KG1 (cell line): ENCODE data around the gene CPNE6.
A peak's percentile ranks its signal among the peaks of the same experiment; 100 is the strongest.
"Not testable (repeated sequence)": the region's sequence is repeated elsewhere in the genome, so short reads cannot be mapped to it uniquely, and the experiment has no call there.

Experiments used
- DNase-seq: peaks from one replicate; lab custom pipeline; 2025; lab: John Stamatoyannopoulos, UW

The CPNE6 gene

DNA sequence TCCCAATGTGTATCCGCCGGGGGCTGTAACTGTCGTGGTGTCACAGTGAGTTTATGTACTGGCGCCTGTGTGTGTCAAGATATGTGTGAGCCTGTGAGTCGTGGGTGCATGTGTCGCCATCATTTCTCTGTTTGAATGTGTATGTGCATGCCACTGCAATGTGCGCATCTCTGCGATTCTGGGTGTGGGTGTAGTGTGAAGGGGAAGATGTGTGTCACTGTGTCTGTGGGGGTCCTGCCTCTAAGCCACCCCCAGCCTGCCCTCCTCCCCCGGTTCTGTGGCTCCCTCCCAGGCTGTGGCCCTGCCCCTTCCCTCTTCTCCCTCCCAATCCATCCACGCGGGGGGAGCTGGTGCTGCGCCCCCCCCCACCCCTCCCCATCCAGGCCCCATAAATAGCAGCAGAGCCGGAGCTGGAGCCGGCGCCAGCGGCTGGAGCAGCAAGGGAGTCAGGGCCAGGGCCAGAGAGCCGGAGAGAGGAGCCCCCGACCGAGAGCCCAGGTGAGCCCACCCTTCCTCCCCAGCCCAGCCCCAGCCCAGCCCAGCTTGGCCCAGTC lies at the start of gene CPNE6:
CPNE6 (plus strand) TSS at position 419 of the 554 bp plus-strand sequence. CDS start 1,375 bp downstream, outside the sequence.
- DNase-seq, result no peak

DNA sequence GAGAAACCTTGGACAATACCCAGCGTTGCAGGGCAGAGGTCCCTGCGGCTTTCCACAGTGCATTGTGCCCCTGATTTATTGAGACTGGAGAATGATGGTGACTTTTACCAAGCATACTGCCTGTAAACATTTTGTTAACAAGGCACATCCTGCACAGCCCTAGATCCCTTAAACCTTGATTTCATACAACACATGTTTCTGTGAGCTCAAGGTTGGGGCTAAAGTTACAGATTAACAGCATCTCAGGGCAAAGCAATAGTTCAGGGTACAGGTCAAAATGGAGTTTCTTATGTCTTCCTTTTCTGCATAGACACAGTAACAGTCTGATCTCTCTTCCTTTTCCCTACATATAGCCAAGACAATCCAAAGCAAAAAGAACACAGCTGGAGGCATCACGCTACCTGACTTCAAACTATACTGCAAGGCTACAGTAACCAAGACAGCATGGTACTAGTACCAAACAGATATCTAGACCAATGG lies 46.4 kb upstream of the CPNE6 start:
- DNase-seq, result not testable (repeated sequence)

DNA sequence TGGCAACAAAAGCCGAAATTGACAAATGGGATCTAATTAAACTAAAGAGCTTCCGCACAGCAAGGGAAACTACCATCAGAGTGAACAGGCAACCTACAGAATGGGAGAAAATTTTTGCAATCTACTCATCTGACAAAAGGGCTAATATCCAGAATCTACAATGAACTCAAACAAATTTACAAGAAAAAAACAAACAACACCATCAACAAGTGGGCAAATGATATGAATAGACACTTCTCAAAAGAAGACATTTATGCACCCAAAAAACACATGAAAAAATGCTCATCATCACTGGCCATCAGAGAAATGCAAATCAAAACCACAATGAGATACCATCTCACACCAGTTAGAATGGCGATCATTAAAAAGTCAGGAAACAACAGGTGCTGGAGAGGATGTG lies 41.7 kb upstream of the CPNE6 start:
- not testable (repeated sequence) for DNase-seq

DNA sequence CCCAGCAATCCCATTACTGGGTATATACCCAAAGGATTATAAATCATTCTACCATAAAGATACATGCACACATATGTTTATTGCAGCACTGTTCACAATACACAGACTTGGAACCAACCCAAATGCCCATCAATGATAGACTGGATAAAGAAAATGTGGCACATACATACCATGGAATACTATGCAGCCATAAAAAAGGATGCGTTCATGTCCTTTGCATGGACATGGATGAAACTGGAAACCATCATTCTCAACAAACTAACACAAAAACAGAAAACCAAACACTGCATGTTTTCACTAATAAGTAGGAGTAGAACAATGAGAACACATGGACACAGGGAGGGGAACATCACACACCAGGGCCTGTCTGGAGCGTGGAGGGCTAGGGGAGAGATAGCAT lies 40.0 kb upstream of the CPNE6 start:
- not testable (repeated sequence) for DNase-seq

DNA sequence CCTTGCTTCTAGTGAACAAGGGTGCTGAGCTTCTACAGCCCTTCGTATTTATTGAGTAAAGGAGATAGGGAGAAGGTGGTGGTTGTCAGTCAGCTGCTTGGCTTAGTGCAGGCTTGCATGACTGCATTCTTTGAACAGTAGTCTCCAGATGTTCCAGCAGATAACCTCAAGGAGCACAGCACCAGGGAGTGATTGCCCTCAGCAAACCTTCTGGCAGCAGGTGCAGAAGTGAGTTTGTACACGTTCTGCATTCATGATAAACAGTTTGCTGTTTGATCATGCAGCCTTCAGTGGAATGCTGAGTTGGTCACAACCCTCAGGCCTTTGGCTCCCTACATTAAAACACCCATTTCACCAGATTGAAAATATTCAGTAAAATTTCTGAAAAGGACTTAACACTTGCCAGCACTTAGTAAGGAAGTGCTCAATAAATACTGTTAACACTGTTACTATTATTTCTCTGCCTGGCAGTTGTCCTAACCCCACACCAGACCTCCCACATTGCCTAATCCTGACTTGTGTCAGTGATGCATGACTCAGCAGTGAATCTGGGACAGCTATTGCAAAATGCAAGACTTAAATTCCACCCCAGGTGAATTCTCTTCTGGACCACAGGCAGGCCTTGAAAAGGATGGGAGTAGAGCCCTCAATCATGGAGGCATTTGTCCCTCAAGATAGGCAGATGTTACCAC lies 38.5 kb upstream of the CPNE6 start:
- peak; percentile 5 for DNase-seq

DNA sequence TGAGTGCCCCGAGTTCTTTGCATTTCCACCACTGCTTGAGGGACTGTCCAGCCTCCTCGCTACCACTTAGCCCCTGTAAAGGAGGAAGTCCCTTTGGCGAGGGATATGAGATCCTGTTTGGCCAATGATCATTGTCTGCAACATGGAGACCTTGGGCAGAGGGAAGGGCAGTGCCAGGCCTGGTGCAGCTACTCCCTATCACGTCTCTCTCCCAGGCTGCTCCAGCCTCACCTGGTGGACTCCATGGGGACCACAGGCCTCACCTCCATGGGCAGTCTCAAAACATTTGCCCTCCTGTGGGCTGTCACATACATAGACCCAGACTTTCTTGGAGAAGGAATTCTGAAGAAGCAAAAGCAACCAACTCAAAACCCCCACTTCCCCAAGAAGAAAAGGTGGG lies 35.6 kb upstream of the CPNE6 start:
- DNase-seq, result not testable (repeated sequence)

DNA sequence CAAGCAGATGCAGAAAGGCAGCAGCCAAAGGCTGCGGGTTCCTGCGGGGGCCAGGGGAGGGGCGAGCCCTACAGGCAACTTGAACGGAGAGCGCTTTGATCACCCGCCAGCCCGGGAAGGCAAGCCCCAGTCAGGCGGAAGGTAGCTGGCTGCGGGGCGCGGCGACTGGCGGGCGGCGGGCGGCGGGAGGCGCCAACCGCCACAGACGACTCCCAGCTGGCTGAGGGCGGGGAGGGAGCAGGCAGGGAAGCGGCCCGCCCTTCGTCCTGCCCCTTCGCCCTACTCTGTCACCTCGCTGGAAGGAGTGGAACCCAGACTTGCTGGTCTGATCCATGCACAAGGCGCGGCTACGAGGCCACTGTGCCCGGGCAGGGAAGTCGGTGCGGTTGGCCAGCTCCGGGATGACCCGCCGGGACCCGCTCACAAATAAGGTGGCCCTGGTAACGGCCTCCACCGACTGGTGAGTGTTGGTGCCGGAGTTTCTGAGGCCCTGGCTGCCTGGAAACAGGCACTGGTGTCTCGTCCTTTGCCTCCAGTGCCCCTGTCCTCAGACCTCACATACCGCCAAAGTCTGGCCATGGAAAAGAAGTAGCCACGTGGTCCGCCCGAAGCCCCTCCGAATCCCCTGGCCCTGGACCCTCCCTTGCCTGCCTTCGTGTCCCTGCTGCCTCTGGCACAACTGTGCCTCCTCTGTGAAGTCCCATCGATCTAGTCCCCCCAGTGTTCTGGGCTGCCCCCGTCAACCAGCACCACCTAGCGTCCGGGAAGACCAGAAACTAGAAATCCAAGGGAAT lies 35.0 kb upstream of the CPNE6 start:
- DNase-seq, result peak; percentile 48

DNA sequence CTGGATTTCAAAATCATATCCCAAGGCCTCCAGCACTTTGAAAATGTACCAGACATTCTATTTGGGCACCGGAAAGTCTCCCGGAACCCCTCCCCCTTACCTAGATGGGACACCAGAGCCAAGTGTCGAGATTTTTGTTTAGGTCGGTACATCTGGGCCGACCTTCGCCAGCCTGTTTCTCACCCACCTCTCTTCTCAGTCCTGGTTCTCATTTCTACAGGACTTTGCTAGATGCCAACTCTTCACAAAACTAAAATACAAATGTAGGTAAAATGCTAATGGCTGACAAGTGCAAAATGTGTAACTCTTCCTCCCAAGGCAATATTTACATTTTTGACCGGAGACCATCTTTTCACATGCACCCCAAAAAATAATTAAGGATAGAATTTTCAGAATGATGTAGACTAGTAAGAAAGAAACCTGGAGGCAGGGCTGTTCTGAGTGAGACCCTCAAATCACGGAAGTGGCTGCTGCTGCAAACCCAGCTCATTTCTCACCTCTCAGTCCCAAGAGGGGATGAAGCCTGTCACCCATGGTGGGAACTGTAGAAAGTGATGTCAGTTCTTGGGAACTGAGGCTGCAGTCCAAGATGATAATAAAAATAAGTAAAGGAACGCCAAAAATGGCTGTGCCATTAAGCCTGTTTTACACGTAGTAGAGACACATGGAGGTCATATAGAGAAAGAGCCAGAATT lies 34.3 kb upstream of the CPNE6 start:
- DNase-seq, result not testable (repeated sequence)

DNA sequence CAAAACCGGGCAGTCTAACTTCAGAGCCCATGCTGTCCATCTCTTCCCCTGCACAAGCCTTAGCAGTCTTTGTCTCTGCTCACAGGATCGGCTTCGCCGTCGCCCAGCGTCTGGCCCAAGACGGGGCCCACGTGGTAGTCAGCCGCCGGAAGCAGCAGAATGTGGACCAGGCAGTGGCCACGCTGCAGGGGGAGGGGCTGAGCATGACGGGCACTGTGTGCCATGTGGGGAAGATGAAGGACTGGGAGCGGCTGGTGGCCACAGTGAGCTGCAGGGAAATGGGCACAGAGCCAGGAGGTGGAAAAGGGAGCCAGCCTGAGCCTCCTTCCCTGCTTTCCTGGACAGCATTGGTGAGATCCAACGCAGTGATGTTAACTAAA lies 33.7 kb upstream of the CPNE6 start:
- DNase-seq, result no peak

DNA sequence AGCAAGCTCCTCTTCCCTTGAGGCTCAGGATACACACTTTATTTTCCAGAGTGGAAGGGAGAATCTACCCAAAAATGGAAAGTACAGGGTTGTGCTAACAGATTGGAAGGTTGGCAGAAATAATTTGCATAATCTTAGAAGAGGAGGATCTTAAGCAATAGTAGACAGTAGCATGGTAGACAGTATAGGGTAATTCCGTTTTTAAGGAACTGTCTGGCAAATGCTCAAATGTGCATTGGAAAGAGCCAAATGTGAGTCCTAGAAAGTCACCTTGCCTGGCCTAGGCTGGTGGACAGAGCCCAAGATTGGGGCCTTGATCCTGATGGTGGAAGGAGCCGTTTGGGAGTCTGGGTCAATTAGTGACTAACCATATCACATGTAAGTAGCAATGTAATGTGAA lies 32.7 kb upstream of the CPNE6 start:
- no peak for DNase-seq

DNA sequence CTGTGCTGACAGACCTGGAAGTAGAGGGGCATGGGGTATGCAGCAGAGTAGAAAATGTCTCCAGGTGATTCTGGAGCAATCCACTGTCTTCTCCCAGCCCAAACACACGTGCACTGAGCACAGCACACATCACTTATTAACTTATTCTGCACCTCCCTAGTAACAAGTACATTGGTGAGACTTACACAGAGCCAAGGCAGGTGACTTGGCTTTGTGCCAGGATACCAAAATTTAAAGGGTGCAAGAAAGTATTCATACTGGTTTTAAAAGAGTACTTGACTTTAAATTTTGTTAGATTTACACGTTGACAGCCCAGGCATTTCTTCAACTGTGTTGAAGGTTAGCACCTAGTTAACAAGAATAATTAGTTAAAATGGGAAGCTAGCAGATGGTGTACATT lies 30.7 kb upstream of the CPNE6 start:
- DNase-seq, result no peak

DNA sequence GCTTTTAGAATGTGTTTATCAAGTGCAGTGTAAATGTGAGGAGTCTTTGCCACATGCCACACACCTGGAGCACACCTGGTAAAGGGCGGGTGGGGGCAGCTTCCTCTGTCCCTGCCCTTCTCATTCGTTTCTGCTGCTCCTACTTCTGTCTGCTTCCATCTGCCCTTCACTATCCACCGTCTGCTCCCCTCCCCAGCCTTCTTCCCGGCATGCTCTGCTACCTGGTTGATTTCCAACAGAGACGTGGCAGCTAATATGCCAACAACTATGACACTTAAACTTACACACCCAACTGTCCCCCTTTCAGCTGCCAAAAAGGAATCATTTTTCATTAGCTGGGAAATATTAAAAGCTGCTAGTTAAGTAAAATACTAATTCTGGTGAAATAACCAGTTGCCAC lies 28.6 kb upstream of the CPNE6 start:
- DNase-seq, result no peak

DNA sequence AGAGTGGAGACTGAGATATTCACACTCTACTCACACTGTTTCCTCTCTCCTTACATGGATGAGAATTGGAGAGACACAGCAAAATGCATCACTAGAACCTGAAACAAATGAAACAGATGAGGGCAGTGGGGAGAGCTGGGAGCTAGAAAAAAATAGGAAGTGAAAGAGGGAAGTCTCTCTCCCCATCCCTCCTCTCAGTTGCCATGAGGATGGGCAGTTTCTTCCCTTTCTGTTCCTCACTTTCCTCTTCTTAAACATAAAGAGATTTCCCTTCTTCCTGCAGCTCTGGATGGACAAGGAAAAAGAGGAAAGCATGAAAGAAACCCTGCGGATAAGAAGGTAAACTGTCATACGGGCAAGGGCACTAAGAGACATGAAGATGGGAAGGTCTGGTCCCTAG lies 22.4 kb upstream of the CPNE6 start:
- not testable (repeated sequence) for DNase-seq

DNA sequence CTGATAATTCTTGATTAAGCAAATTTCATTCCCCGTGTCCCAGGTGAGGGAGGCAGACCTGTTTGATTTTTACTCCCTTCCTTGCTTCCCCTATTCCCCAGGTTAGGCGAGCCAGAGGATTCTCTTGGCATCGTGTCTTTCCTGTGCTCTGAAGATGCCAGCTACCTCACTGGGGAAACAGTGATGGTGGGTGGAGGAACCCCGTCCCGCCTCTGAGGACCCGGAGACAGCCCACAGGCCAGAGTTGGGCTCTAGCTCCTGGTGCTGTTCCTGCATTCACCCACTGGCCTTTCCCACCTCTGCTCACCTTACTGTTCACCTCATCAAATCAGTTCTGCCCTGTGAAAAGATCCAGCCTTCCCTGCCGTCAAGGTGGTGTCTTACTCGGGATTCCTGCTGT lies 20.6 kb upstream of the CPNE6 start:
- not testable (repeated sequence) for DNase-seq

DNA sequence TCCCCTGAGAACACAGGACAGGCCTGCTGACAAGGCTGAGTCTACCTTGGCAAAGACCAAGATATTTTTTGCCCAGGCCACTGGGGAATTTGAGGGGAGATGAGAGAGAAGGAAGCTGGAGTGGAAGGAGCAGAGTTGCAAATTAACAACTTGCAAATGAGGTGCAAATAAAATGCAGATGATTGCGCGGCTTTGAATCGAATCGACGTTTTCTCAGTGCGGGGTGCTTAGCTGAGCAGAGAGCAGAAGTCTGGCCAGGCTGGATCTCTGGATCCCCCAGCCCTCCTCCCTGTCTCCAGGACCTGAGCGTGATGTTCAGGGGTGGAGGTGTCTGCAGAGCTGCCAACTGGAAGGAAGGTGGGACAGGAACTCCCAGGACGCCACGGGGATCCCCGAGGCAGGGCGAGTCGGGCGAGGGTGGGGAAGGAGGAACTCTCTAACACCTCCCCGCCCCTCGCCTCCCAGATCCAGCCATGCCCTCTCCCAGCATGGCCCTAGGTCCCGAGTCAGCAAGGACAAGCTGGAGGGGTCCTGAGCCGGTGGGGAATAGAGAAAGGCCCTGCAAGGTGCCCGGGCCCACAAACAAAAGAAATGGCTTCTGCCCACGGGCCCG lies 20.1 kb upstream of the CPNE6 start:
- no peak for DNase-seq

DNA sequence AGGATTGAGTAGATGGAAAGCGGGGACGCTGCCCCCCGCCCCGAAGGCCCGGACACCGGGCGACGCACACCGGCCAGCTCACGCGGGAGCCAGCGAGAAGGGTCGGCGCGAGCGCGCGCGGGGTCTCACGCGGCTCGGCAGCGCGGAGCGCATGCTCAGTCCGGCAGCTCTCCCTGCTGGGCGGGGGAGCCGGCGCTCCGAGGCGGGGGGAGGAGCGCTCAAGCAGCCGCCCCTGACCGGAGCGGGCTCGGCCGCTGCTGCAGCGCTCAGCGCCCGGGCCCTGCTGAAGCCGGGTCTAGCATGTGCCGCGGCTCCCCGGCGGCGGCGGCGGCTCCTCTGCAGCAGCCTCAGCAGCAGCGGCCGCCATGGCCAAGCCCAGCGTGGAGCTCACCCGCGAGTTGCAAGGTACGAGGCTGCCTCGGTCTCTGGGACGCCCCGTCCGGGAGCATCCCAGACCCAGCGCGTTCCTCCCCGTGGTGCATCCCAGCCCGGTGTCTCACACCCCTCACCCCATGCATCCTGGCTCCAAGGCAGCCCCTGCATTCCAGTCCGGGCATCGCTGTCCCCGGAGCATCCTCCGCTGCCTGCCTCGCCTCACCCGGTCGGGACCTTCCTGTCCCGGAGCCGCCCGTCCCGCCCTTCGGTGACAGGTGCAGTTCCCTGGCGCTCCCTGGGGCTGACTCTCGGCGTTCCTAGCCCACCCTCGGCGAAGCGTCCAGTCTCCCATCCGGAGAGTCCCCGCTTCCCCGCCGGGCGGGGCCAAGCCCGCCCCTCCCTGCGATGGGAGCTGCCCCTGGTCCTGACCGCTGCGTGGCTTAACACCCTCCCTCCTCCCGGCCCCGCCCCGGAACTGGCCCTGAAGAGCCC lies 19.3 kb upstream of the CPNE6 start, which contains the start of gene CARMIL3:
CARMIL3 (plus strand) TSS at position 221 of the 867 bp plus-strand sequence; CDS start at position 366, 145 bp downstream.
- DNase-seq, result no peak

DNA sequence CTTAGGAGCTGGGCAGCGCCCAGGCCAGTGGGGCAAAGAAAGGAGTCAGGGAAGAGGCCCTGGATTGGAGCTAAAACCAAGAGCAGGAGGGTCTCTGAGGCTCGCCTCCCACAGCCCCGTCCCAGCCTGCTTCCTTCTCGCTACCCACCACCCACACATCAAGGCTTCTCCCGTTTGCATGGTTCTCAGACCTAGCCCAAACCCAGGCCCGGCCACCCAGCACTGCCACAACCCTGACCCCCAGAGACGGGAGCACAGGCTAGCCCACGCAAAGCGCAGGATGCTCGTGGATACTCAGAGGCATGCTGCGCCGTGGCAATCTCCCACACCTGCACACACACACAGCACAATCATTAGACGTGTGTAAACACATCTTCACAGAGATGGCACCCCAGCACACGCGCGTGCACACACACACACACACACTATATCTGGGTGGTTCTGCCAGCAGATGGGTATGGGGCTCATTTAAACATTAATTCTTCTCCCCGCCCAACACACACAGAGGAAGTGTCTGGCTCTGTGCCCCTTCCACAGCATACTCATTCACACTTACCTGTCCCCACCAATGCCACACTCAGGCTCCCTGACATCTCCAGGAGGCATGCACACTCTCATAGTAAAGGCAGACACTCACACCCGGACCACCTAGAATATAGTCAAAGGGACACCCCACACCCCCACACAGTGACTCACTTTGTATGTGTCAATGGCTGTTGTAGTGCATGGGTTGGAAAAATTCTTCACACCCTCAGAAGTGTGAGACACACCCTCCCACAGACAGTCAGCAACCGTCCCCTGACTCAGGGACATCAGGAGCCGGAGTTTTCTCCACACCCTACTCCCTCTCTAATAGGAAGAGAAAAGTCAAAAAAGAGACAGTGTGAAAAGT lies 18.5 kb upstream of the CPNE6 start:
- no peak for DNase-seq

DNA sequence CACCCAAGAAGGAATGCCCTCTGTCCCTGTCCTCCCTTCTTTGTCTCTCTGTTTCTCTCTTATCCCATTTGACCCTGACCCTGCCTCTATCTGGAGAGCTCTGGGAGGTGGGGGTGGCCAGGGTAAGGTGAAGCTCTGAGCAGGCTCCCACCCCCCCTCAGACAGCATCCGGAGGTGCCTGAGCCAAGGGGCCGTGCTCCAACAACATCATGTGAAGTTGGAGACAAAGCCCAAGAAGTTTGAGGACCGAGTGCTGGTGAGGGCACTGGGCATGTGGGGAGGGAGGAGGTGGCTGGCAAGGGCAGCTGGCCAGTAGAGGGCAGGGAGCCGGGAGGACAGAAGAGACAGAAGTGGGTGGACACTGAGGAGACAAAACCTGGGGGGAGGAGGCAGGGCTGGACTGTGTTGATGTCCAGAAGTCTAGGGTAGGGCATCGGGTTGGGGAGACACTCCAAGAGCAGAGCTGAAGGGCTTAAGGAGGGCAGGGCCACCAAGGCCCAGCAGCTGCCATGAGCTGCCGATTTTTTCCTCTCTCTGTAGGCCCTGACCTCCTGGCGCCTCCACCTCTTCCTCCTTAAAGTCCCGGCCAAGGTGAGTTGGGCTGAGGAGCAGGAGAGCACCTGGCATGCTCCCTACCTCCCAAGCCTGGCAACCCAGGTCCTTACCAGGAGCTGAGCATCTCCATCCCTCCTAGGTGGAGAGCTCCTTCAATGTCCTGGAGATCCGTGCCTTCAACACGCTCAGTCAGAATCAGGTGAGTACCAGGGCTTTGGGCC lies 17.6 kb upstream of the CPNE6 start:
- DNase-seq, result no peak

DNA sequence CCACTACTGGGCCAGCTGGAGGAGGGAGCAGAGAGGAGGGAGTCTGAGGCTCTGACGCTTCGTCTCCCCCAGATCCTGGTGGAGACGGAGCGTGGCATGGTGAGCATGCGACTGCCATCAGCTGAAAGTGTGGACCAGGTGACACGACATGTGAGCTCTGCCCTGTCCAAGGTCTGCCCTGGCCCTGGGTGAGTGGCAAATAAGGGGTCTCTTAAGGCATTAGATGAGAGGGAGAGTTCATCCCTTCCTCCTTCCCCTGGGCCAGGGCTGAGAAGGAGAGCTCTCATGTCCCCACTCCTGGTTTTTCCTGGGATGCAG lies 17.1 kb upstream of the CPNE6 start:
- no peak for DNase-seq
